GM12873 (cell line): ENCODE measurements around the gene TEX51.

Experiments
- TF ChIP-seq, protein P1 (sequence below): IDR thresholded peaks from 2 replicates; pipeline ENCODE4 v1.5.1; 2012; ENCODE audit warnings: low read depth, mild to moderate bottlenecking, moderate library complexity, low read length, control low read depth; ENCODE audit not compliant: insufficient read depth; ENCODE audit errors: missing control alignments

Gene TEX51

DNA sequence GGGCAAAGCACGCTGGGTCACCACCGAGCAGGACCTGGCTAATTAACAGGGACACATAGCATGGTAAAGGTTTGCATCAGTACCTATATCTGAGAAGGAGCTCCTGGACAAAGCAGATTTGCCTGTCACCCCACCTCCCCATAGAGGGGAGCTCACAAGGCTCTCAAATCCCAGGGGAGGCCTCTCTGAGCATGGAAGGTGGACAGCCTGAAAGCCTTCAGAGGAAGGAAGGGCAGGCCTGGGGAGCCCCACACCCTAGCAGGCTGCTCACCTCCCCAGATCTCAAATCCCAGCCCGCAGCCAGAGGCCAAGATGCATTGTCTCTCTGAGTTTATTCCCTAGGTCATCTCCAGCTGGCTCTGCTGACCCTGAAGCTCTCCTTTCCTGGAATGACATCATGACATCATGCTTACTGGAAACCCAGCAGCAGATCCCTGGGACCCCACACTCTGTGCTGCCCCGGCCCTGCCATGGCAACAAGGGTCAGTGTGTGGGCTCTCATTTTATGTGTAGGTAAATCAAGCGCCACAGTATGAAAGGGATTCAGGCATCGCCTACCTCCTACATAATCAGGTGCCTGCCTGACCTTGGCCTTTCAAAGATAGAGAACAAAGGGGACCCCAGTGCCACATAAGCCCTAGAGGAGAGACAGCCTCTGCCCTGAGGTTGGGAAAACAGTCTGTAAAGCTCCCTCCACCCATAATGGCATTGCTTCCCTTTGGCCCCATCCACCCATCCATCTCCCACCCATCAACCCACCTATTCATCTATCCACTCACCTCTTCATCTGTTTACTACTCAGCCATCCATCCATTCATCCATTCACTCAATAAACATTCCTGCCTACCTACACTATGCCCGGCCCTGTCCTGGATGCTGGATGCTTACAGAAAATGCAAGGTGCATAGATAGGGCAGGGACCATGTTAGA lies 15.7 kb upstream of the TEX51 start:
- TF ChIP-seq, protein P1, sequence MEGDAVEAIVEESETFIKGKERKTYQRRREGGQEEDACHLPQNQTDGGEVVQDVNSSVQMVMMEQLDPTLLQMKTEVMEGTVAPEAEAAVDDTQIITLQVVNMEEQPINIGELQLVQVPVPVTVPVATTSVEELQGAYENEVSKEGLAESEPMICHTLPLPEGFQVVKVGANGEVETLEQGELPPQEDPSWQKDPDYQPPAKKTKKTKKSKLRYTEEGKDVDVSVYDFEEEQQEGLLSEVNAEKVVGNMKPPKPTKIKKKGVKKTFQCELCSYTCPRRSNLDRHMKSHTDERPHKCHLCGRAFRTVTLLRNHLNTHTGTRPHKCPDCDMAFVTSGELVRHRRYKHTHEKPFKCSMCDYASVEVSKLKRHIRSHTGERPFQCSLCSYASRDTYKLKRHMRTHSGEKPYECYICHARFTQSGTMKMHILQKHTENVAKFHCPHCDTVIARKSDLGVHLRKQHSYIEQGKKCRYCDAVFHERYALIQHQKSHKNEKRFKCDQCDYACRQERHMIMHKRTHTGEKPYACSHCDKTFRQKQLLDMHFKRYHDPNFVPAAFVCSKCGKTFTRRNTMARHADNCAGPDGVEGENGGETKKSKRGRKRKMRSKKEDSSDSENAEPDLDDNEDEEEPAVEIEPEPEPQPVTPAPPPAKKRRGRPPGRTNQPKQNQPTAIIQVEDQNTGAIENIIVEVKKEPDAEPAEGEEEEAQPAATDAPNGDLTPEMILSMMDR: no peak

DNA sequence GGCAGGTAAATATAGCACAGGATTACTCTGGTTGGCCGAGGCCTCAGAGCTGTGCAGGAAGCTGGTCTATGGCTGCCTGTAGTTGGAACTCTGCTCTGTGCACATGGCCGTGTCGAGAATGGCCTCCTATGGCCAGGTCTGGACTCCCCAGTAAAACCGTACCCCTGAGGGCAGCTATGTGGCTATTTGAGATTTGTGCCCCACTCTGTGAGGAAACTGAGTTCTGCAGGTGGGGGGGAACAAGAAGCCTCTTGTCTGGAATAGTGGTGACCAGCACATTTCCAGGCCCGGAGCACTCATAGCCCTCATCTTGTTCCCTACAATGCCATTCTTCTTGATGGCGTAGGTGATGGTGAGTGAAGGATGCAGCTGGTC lies 15.0 kb upstream of the TEX51 start:
- TF ChIP-seq, protein P1: no peak

DNA sequence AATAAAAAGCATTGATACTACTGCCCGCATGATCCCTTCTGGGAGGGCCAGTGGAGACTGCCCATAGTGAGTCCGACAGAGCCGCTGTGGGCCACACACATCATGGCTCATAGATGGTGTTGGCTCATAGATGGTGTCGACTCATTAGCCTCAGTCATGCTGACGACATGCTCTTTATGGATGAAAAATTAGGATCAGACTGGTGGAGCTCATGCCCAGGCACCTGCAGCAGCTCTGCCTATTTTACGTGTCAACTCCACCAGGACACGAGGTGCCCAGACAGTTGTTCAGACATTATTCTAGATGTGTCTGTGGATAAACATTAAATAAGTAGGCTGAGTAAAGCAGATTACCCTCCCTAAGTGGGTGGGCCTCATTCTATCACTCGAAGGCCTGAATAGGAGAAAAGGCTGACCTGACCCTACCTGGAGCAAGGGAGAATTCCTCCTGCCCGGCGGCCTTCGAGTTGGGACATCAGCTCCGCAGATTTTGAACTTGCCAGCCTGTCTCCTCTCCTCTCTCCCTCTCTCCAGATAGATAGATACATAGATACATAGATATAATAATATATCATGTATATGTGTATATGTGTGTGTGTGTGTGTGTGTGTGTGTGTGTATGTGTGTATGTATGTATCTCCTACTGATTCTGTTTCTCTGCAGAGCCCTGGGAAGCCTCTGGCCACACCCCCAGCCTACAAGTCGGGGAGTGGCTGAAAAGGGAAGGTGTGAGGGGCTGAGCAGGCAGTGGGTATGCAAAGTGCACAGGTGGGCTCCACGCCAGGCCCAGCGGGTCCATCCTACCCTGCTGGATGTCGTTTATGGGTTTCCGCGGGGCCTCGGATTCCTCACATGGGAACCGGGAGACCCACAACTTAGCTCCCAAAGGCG lies 13.6 kb upstream of the TEX51 start:
- TF ChIP-seq, protein P1: no peak

DNA sequence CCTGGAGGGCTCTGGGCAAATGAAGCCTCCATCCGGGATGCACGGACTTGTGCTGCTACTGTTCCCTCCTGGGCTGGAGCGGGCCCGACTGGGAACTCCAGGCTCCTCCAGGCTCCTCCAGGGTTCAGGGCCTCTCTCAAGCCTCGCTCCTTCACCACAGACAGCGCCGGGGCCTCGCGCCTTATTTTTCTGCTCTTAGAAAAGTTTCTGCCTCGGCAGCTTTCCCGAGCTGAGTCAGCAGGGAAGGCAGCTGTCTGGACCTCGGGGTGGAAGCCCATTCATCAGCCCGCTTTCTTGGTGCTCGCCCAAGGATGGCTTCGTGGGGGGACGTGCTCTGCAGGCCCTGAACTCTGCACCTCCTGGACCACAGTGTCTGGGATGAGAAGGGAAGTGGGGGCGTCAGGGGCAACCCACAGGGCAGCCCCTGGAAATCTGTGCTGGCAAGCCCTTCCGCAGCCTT lies 12.9 kb upstream of the TEX51 start:
- TF ChIP-seq, protein P1: no peak

DNA sequence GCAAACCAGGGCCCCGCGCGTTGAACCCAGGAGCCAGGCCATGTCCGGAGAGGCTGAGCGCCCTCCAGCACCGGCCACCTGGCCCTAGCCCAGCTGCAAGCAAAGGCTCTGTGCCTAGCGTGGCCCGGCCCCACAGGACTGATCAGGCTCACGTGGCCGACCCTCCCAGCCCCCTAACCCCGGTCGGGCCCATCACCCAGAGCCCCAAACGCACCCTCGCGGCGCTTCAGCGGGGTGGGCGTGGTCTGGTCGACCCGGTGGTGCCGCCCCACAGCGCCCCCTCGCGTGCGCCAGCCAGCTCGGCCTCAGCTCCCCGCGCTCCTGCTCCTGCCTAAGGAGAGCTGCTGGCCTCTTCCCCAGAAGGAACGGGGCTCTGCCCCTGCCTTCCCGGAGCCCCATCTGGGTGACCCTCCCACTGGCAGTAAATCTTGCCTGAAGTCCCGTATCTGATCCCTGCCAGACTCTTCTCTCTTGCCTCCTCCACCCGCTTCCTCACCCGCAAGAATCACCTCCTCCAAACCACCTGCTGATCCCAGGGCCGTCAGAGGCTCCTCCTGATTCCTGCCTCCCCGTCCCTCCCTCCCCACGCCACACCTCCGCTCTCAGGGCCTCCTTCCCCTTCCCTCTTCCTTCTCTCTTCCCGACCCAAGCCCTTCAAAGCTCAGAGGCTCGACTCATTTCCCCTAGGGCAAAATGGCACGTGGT lies 12.3 kb upstream of the TEX51 start:
- TF ChIP-seq, protein P1: peak; percentile 71

DNA sequence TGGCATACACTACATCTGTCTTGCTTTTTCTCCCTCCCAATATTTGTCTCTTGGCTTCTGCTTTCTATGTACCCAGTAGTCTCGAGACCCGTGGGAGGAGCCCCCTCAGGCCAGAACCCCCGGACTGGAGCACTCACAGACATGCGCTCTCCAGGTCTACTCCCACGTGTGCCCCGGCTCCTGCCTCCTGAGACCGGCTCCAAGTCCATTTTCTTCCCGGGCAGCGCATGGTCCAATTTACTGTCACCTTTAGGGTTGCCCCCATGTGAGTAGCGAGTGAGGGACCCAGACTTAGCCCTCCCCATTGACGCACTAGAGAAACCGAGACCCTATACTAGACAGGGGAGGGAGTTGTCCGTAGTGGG lies 11.8 kb upstream of the TEX51 start:
- TF ChIP-seq, protein P1: no peak
